Bronchus fibroblast of lung (primary cell): ENCODE data around the gene VASP. TPM values are rescaled to one million over a fixed set of nuclear protein-coding genes. Genes with fewer than 3 reads are reported as not detected.

Source experiments
- total RNA-seq: library from RNA; depleted of rRNA; stranded (reverse); fragments of >200 nt; gene quantifications from 2 replicates; pipeline ENCODE4 v1.2.3, GENCODE V29; 2015

VASP gene
- total RNA-seq: 93.5 and 101 TPM in 2 replicates

GRCh38 chr19:45506989-45507871 lies at the start of gene VASP:
Gene VASP (plus strand): TSS chr19:45507479. CDS start chr19:45507772, 293 bp downstream.

GRCh38 chr19:45467456-45468158 lies 39.7 kb upstream of the VASP start, which contains the start of gene FOSB:
Gene FOSB (plus strand): TSS chr19:45467996. CDS start chr19:45468587, 591 bp downstream.

GRCh38 chr19:45498411-45499195 lies 8.7 kb upstream of the VASP start, which contains the start of gene PPM1N:
Gene PPM1N (plus strand): TSS chr19:45498443. CDS start chr19:45498473, 30 bp downstream.

Other genes starting within 250 kb of the VASP start
- gene CKM, start 184.6 kb upstream of the VASP start, total RNA-seq: 0.15 and 0.17 TPM in 2 replicates
- gene KLC3, start 166.7 kb upstream of the VASP start, total RNA-seq: 0.15 TPM in 1 of 2 replicates, not detected in the other
- 24.9 and 27.1 TPM in 2 replicates for gene ERCC2, start 136.9 kb upstream of the VASP start, total RNA-seq
- gene PPP1R13L, start 102.4 kb upstream of the VASP start, total RNA-seq: 2.7 and 3.3 TPM in 2 replicates
- 7.9 and 9.6 TPM in 2 replicates for gene POLR1G, start 100.8 kb upstream of the VASP start, total RNA-seq
- 142 and 152 TPM in 2 replicates for gene ERCC1, start 83.6 kb upstream of the VASP start, total RNA-seq
- gene FOSB, start 39.5 kb upstream of the VASP start, total RNA-seq: 2.5 and 3.0 TPM in 2 replicates
- gene RTN2, start 10.4 kb upstream of the VASP start, total RNA-seq: 15.3 and 17.7 TPM in 2 replicates
- gene PPM1N, start 9.0 kb upstream of the VASP start, total RNA-seq: 0.84 and 0.89 TPM in 2 replicates
- gene OPA3, start 77.3 kb downstream of the VASP start, total RNA-seq: 5.8 and 6.7 TPM in 2 replicates
- under 0.01 and 0.17 TPM in 2 replicates for gene GPR4, start 94.7 kb downstream of the VASP start, total RNA-seq
- 20.5 and 21.0 TPM in 2 replicates for gene EML2, start 131.9 kb downstream of the VASP start, total RNA-seq
- 0.50 TPM in 1 of 2 replicates, not detected in the other for gene GIPR, start 160.7 kb downstream of the VASP start, total RNA-seq
- gene SNRPD2, start 184.5 kb downstream of the VASP start, total RNA-seq: 355 and 375 TPM in 2 replicates
- gene QPCTL, start 185.2 kb downstream of the VASP start, total RNA-seq: 27.4 and 27.6 TPM in 2 replicates
- 8.0 and 8.1 TPM in 2 replicates for gene FBXO46, start 223.4 kb downstream of the VASP start, total RNA-seq
- gene MEIOSIN, start 226.0 kb downstream of the VASP start, total RNA-seq: not detected in 2 replicates